PC-3 (cell line): ENCODE measurements around the gene NAT8. TPM values are rescaled to one million over a fixed set of nuclear protein-coding genes. Genes with fewer than 3 reads are reported as not detected.
"Not testable (repeated sequence)": the region's sequence is repeated elsewhere in the genome, so short reads cannot be mapped to it uniquely, and the experiment has no call there.

Experiments
- ATAC-seq: fragments of 200-7000 bp; cut with Tn5 transposase; 2 replicates; pipeline ENCODE4 v1.9.1; 2020; ENCODE audit warnings: mild to moderate bottlenecking, moderate library complexity
- BruUV-seq: library from RNA; stranded (reverse); fragments of 400-500 nt; replicated peaks from 2 replicates; lab custom pipeline; 2021; lab: Mats Ljungman, UMichigan
- CTCF ChIA-PET: fragments of 300-600 bp; sonication (Branson Sonifier 250); formaldehyde crosslinking; loops from one replicate; lab custom pipeline; 2022; ENCODE audit warnings: antibody characterized with exemption; lab: Charles Lee
- POLR2A ChIA-PET: fragments of 300-600 bp; sonication (Branson Sonifier 250); formaldehyde crosslinking; loops from one replicate; lab custom pipeline; 2022; ENCODE audit warnings: antibody characterized with exemption; ENCODE audit not compliant: unreplicated experiment; lab: Charles Lee
- DNase-seq: peaks from one replicate; pipeline ENCODE4 v3.0.0-alpha.2; 2015
- H2AFZ ChIP-seq: fragments of 300-600 bp; sonication (generic); 2 replicates; pipeline ENCODE4 v1.6.0; 2016; ENCODE audit warnings: antibody characterized with exemption, low read length
- H3F3A ChIP-seq: fragments of 300-600 bp; sonication (generic); one replicate; pipeline ENCODE4 v1.6.0; 2017; ENCODE audit warnings: antibody characterized with exemption, low read length, control low read depth, mild to moderate bottlenecking; ENCODE audit not compliant: unreplicated experiment
- H3K27ac ChIP-seq: fragments of 300-600 bp; sonication (generic); 2 replicates; pipeline ENCODE4 v1.5.1; 2016; ENCODE audit warnings: mild to moderate bottlenecking, low read length
- H3K27me3 ChIP-seq: fragments of 300-600 bp; sonication (generic); 2 replicates; pipeline ENCODE4 v1.6.1; 2016; ENCODE audit warnings: low read length, mixed read lengths
- H3K36me3 ChIP-seq: fragments of 300-600 bp; sonication (generic); 2 replicates; pipeline ENCODE4 v1.6.1; 2016; ENCODE audit warnings: low read depth, mixed run types, low read length, mixed read lengths
- H3K4me1 ChIP-seq: fragments of 300-600 bp; sonication (generic); 2 replicates; pipeline ENCODE4 v1.5.1; 2016; ENCODE audit warnings: low read length; ENCODE audit not compliant: insufficient read depth
- H3K4me2 ChIP-seq: fragments of 300-600 bp; sonication (generic); 2 replicates; pipeline ENCODE4 v1.6.0; 2016; ENCODE audit warnings: low read length
- H3K4me3 ChIP-seq: fragments of 300-600 bp; sonication (generic); 2 replicates; pipeline ENCODE4 v1.5.1; 2016; ENCODE audit warnings: mild to moderate bottlenecking, low read length, mixed read lengths
- H3K79me2 ChIP-seq: fragments of 300-600 bp; sonication (generic); 2 replicates; pipeline ENCODE4 v1.6.1; 2017; ENCODE audit warnings: low read length, mixed read lengths
- H3K9ac ChIP-seq: fragments of 300-600 bp; sonication (generic); 2 replicates; pipeline ENCODE4 v1.6.0; 2016; ENCODE audit warnings: mild to moderate bottlenecking, low read length
- H3K9me2 ChIP-seq: fragments of 300-600 bp; sonication (generic); replicated peaks from 2 replicates; pipeline ENCODE4 v1.6.1; 2016; ENCODE audit warnings: mixed run types, low read length, mixed read lengths
- H3K9me3 ChIP-seq: fragments of 300-600 bp; sonication (generic); 2 replicates; pipeline ENCODE4 v1.6.1; 2016; ENCODE audit warnings: low read length, mixed read lengths
- H4K20me1 ChIP-seq: fragments of 300-600 bp; sonication (generic); 2 replicates; pipeline ENCODE4 v1.6.1; 2016; ENCODE audit warnings: low read length, mixed read lengths
- EZH2 ChIP-seq: fragments of 300-600 bp; sonication (generic); IDR thresholded peaks from one replicate; pipeline ENCODE4 v1.6.1; 2017; ENCODE audit warnings: antibody characterized with exemption, mild to moderate bottlenecking, low read length; ENCODE audit not compliant: unreplicated experiment
- EZH2phosphoT487 ChIP-seq: fragments of 300-600 bp; sonication (generic); IDR thresholded peaks from 2 replicates; pipeline ENCODE4 v1.6.1; 2018; ENCODE audit warnings: mild to moderate bottlenecking, antibody characterized with exemption, low read length, borderline replicate concordance
- intact Hi-C: fragments of 100-400 bp; cut with micrococcal nuclease; formaldehyde crosslinking; loops from 2 replicates; pipeline ENCODE4 v1.9.0; 2023
- total RNA-seq: library from RNA; depleted of rRNA; stranded (reverse); fragments of >200 nt; gene quantifications from 2 replicates; pipeline ENCODE4 v1.2.3, GENCODE V29; 2014
- TF ChIP-seq, protein P1 (sequence below): fragments of 300-600 bp; sonication (generic); conservative IDR thresholded peaks from 2 replicates; pipeline ENCODE4 v1.5.1; 2017; ENCODE audit warnings: antibody characterized with exemption, low read depth, mild to moderate bottlenecking, low read length

The NAT8 gene
- total RNA-seq, 1 experiment from 2014 or later: not detected

DNA sequence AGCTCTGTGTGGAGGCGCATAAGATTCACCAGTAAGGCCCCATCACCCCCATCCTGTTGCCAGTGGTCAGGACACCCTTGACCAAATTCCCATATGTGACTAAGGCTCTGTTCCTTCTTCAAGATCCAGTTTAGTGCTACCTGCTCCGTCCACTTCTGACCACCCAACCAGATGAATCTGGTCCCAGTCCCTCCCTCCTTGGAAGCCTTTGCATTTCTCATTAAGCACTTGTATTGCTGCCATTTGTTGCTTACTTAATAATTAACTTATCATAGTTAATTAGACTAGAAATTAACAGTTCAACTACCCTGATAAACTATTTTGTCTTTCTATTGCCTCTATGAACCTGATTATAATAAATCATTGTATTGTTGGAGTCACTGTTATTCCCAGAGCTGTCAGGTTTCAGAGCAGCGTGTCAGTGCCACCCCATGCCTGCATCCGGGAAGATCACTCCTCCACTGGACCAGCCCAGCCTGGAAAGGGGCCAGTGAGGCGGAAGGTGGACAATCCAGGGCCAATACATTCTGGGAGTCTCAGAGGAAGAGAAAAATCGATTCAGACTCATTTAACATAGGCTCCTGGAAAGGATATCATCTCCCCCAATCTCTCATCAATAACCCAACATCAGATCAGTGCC is 9.5 kb upstream of the NAT8 start:
- TF ChIP-seq EZH2 (no peak), EZH2phosphoT487 (no peak)
- TF ChIP-seq, protein P1, sequence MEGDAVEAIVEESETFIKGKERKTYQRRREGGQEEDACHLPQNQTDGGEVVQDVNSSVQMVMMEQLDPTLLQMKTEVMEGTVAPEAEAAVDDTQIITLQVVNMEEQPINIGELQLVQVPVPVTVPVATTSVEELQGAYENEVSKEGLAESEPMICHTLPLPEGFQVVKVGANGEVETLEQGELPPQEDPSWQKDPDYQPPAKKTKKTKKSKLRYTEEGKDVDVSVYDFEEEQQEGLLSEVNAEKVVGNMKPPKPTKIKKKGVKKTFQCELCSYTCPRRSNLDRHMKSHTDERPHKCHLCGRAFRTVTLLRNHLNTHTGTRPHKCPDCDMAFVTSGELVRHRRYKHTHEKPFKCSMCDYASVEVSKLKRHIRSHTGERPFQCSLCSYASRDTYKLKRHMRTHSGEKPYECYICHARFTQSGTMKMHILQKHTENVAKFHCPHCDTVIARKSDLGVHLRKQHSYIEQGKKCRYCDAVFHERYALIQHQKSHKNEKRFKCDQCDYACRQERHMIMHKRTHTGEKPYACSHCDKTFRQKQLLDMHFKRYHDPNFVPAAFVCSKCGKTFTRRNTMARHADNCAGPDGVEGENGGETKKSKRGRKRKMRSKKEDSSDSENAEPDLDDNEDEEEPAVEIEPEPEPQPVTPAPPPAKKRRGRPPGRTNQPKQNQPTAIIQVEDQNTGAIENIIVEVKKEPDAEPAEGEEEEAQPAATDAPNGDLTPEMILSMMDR: no peak
- BruUV-seq: no TSS peak
- CTCF ChIA-PET: no interaction called here
- POLR2A ChIA-PET: no interaction called here
- Histone ChIP-seq H3K4me2 (no peak overlapping the region), H3K27me3 (no peaks in the 10 kb centered on the region), H2AFZ (no peak overlapping the region), H3K4me1 (no peaks in the 10 kb centered on the region), H3K36me3 (no peaks in the 10 kb centered on the region), H3K9me2 (no peaks in the 10 kb centered on the region), H3K27ac (no peak overlapping the region), H3K79me2 (no peaks in the 10 kb centered on the region), H3F3A (no peaks in the 10 kb centered on the region), H3K9me3 (no peaks in the 10 kb centered on the region), H3K4me3 (no peak overlapping the region), H4K20me1 (no peaks in the 10 kb centered on the region), H3K9ac (no peak overlapping the region)
- intact Hi-C loops: no loop called here
- DNase-seq (no peak), ATAC-seq (no peak)

DNA sequence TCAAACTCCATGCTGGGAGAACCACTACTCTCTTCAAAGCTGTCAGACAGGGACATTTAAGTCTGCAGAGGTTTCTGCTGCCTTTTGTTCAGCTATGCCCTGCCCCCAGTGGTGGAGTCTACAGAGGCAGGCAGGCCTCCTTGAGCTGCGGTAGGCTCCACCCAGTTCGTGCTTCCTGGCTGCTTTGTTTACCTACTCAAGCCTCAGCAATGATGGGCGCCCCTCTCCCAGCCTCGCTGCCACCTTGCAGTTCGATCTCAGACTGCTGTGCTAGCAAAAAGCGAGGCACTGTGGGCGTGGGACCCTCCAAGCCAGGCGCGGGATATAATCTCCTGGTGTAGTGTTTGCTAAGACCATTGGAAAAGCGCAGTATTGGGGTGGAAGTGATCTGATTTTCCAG is 5.5 kb upstream of the NAT8 start:
- ATAC-seq, CTCF ChIA-PET, H3K9me3 ChIP-seq, H3K4me1 ChIP-seq, H3K36me3 ChIP-seq, intact Hi-C loops, H3K4me3 ChIP-seq, H3K27me3 ChIP-seq, H3K27ac ChIP-seq, H3F3A ChIP-seq, H3K4me2 ChIP-seq, H3K9me2 ChIP-seq, BruUV-seq, DNase-seq, POLR2A ChIA-PET, H4K20me1 ChIP-seq, H3K9ac ChIP-seq, H2AFZ ChIP-seq, H3K79me2 ChIP-seq: not testable (repeated sequence)

DNA sequence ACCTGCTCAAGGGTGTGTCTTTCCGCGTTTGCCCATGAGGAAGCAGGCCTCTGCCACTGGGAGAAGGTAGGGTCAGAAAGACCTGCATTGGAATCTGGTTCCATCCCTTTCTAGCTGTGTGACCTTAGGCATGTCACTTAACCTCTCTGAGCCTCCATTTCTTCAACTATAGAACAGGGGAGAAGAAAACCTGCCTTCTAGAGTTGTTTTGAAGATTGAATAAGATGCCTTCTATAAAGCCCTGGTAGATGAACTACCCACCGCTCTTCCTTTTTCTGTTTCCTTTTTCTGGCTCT is 507 bp downstream of the NAT8 start:
- no peak overlapping the region for H2AFZ ChIP-seq
- H3K4me1 ChIP-seq: peaks cover 6% of the 10 kb centered on the region; the same call in 1 of the 2 replicates
- no peak overlapping the region for H3K9ac ChIP-seq
- H3K9me3 ChIP-seq: peaks cover 5% of the 10 kb centered on the region; the same call in 1 of the 2 replicates
- H3K79me2 ChIP-seq: no peaks in the 10 kb centered on the region
- no peaks in the 10 kb centered on the region for H3K9me2 ChIP-seq
- CTCF ChIA-PET: no interaction called here
- TF ChIP-seq EZH2phosphoT487: no peak
- TF ChIP-seq EZH2: no peak
- TF ChIP-seq, protein P1: no peak
- no peak overlapping the region for H3K27ac ChIP-seq
- DNase-seq: no peak
- no peak for ATAC-seq
- no peaks in the 10 kb centered on the region for H3K27me3 ChIP-seq
- POLR2A ChIA-PET: no interaction called here
- BruUV-seq: no TSS peak
- H4K20me1 ChIP-seq: no peaks in the 10 kb centered on the region
- no peak overlapping the region for H3K4me3 ChIP-seq
- H3K36me3 ChIP-seq: no peaks in the 10 kb centered on the region
- no peaks in the 10 kb centered on the region for H3F3A ChIP-seq
- intact Hi-C loops: no loop called here
- no peak overlapping the region for H3K4me2 ChIP-seq
